Measurements from ENCODE around the gene PRDM16.

DNA sequence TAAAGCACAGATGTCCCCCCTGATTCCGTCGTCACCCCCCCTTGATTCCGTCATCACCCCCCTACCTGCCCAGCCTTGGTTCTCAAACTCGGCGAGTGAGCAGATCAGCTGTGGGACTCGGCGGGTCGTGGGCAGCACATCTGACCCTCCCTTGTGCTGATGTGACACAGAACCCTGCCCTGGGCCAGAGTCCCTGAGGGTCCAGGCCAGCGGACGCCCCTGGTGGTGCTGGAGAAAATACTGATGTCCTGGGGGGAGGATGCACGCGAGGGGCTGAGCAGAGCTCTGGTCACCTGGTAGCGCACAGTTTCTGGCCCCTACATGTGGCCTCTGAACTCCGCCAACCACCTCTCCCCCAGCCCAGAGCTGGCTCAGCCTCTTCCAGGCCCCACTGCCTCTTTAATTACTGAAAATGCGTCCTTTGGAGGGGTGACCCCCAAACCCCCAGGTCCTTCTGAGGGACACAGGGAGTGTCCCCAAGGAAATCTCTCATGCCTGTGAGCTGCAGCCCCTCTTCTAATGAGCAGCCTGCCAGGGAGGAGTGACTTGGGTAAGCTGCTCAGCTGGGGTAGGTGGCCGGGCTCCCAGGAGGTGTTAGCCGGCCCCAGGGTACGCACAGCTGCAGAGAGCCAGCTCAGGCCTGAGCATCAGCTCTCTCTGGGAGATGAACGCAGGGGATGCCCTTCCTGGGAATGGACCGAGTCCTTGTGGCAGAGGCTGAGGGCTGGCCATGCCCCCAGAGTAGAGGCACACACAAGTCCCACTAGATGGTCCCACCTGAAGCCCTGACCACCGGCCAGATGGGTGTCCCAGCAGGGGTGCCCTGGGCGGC is 255.9 kb downstream of the PRDM16 start:
- TF ChIP-seq CTCF (conservative IDR thresholded peaks at IDR 0.05; ENCODE audit: low read depth, low read length) = no peak
- no peak for TF ChIP-seq EZH2 (IDR thresholded peaks at IDR 0.05; ENCODE audit: low read length, unreplicated experiment)
